H9 (cell line): ENCODE measurements around the gene EHBP1. TPM values are rescaled to one million over a fixed set of nuclear protein-coding genes. Genes with fewer than 3 reads are reported as not detected.

ENCODE experiments used
- DNase-seq: peaks from one replicate; pipeline ENCODE4 v3.0.0-alpha.2; 2017
- H2AFZ ChIP-seq: one replicate; pipeline ENCODE4 v1.6.1; 2013; ENCODE audit warnings: mild to moderate bottlenecking, low read length, control low read depth, moderate library complexity
- H2AK5ac ChIP-seq: 2 replicates; pipeline ENCODE4 v1.6.1; 2013; ENCODE audit warnings: low read length, control low read depth, mixed read lengths; ENCODE audit not compliant: insufficient read length
- H2BK120ac ChIP-seq: one replicate; pipeline ENCODE4 v1.6.1; 2013; ENCODE audit warnings: low read depth, mild to moderate bottlenecking, low read length, control low read depth, inconsistent platforms; ENCODE audit not compliant: poor library complexity, severe bottlenecking
- H2BK12ac ChIP-seq: 2 replicates; pipeline ENCODE4 v1.6.1; 2013; ENCODE audit warnings: low read length, control low read depth, mixed read lengths, low read depth; ENCODE audit not compliant: insufficient read length
- H2BK15ac ChIP-seq: 2 replicates; pipeline ENCODE4 v1.6.1; 2013; ENCODE audit warnings: low read depth, low read length, control low read depth
- H2BK20ac ChIP-seq: one replicate; pipeline ENCODE4 v1.6.1; 2013; ENCODE audit warnings: low read depth, mild to moderate bottlenecking, low read length, control low read depth, inconsistent platforms; ENCODE audit not compliant: poor library complexity, severe bottlenecking
- H2BK5ac ChIP-seq: 2 replicates; pipeline ENCODE4 v1.6.1; 2013; ENCODE audit warnings: low read length, control low read depth, mixed read lengths; ENCODE audit not compliant: insufficient read length
- H3K14ac ChIP-seq: 2 replicates; pipeline ENCODE4 v1.6.1; 2013; ENCODE audit warnings: low read length, control low read depth; ENCODE audit not compliant: insufficient read depth
- H3K18ac ChIP-seq: 2 replicates; pipeline ENCODE4 v1.6.1; 2013; ENCODE audit warnings: low read depth, mild to moderate bottlenecking, mixed read lengths, low read length, control low read depth; ENCODE audit not compliant: insufficient read length
- H3K23ac ChIP-seq: 2 replicates; pipeline ENCODE4 v1.6.1; 2013; ENCODE audit warnings: low read length, control low read depth, mixed read lengths, low read depth; ENCODE audit not compliant: insufficient read length
- H3K23me2 ChIP-seq: 2 replicates; pipeline ENCODE4 v1.6.1; 2013; ENCODE audit warnings: low read depth, mild to moderate bottlenecking, mixed read lengths, low read length, control low read depth; ENCODE audit not compliant: insufficient read length, poor library complexity, severe bottlenecking
- H3K27ac ChIP-seq: 2 replicates; pipeline ENCODE4 v1.5.1; 2013; ENCODE audit warnings: low read length, control low read depth, mixed read lengths, low read depth; ENCODE audit not compliant: insufficient read length
- H3K27me3 ChIP-seq: 2 replicates; pipeline ENCODE4 v1.6.1; 2013; ENCODE audit warnings: low read length, control low read depth, inconsistent platforms; ENCODE audit not compliant: insufficient read depth
- H3K4ac ChIP-seq: 2 replicates; pipeline ENCODE4 v1.6.1; 2013; ENCODE audit warnings: low read depth, mild to moderate bottlenecking, control low read depth, inconsistent platforms, low read length, moderate library complexity
- H3K4me1 ChIP-seq: 2 replicates; pipeline ENCODE4 v1.6.1; 2013; ENCODE audit warnings: low read length, control low read depth, inconsistent platforms; ENCODE audit not compliant: insufficient read depth
- H3K4me2 ChIP-seq: 2 replicates; pipeline ENCODE4 v1.6.1; 2013; ENCODE audit warnings: low read length, control low read depth, mixed read lengths; ENCODE audit not compliant: insufficient read length, insufficient read depth
- H3K56ac ChIP-seq: 2 replicates; pipeline ENCODE4 v1.6.1; 2013; ENCODE audit warnings: low read depth, mild to moderate bottlenecking, mixed read lengths, low read length, control low read depth; ENCODE audit not compliant: insufficient read length
- H3K79me1 ChIP-seq: 2 replicates; pipeline ENCODE4 v1.6.1; 2013; ENCODE audit warnings: low read depth, mild to moderate bottlenecking, moderate library complexity, low read length, control low read depth, inconsistent platforms; ENCODE audit not compliant: insufficient read depth, poor library complexity, severe bottlenecking
- H3K79me2 ChIP-seq: 2 replicates; pipeline ENCODE4 v1.6.1; 2013; ENCODE audit warnings: low read length, control low read depth, inconsistent platforms; ENCODE audit not compliant: insufficient read depth
- H3K9ac ChIP-seq: 2 replicates; pipeline ENCODE4 v1.6.1; 2013; ENCODE audit warnings: low read length, control low read depth, mixed read lengths; ENCODE audit not compliant: insufficient read length; ENCODE audit errors: extremely low read depth
- H3K9me3 ChIP-seq: one replicate; pipeline ENCODE4 v1.6.1; 2013; ENCODE audit warnings: low read depth, low read length, inconsistent platforms; ENCODE audit not compliant: control insufficient read depth
- H3T11ph ChIP-seq: one replicate; pipeline ENCODE4 v1.6.1; 2013; ENCODE audit warnings: mild to moderate bottlenecking, low read length, control low read depth, inconsistent platforms
- H4K20me1 ChIP-seq: one replicate; pipeline ENCODE4 v1.6.1; 2013; ENCODE audit not compliant: control insufficient read depth, insufficient read length, insufficient read depth
- H4K5ac ChIP-seq: 2 replicates; pipeline ENCODE4 v1.6.1; 2013; ENCODE audit warnings: low read depth, mild to moderate bottlenecking, mixed read lengths, low read length, control low read depth; ENCODE audit not compliant: insufficient read length
- H4K8ac ChIP-seq: replicated peaks from 2 replicates; pipeline ENCODE4 v1.6.1; 2013; ENCODE audit warnings: low read length, control low read depth, mixed read lengths, low read depth; ENCODE audit not compliant: insufficient read length
- H4K91ac ChIP-seq: 2 replicates; pipeline ENCODE4 v1.6.1; 2013; ENCODE audit warnings: low read depth, mild to moderate bottlenecking, moderate library complexity, mixed read lengths, low read length, control low read depth; ENCODE audit not compliant: insufficient read length
- H3K27ac Mint-ChIP-seq, 3 experiments: 2 replicates in 2 of 3; 3 replicates in 1 of 3; pipeline ENCODE4 v1.8.0; 2020 to 2021; ENCODE audit warnings: mixed read lengths in 3 of 3, mild to moderate bottlenecking in 1 of 3, moderate library complexity in 1 of 3
- H3K27me3 Mint-ChIP-seq: 2 replicates; pipeline ENCODE4 v1.8.0; 2021; ENCODE audit warnings: low read depth, mild to moderate bottlenecking, moderate library complexity, mixed read lengths
- H3K36me3 Mint-ChIP-seq, 3 experiments: 2 replicates in 2 of 3; 3 replicates in 1 of 3; pipeline ENCODE4 v1.8.0; 2020 to 2021; ENCODE audit warnings: low read depth in 3 of 3, mixed read lengths in 3 of 3; ENCODE audit not compliant: insufficient read depth in 1 of 3
- H3K4me1 Mint-ChIP-seq, 2 experiments: 2 replicates each; pipeline ENCODE4 v1.8.0; 2020; ENCODE audit warnings: mixed read lengths in 2 of 2
- H3K4me3 Mint-ChIP-seq, 2 experiments: 2 replicates in 1 of 2; 3 replicates in 1 of 2; pipeline ENCODE4 v1.8.0; 2020 to 2021; ENCODE audit warnings: mild to moderate bottlenecking in 2 of 2, mixed read lengths in 2 of 2, moderate library complexity in 1 of 2
- H3K9me3 Mint-ChIP-seq, 2 experiments: 2 replicates in 1 of 2; 3 replicates in 1 of 2; pipeline ENCODE4 v1.8.0; 2020; ENCODE audit warnings: mild to moderate bottlenecking in 2 of 2, mixed read lengths in 2 of 2, moderate library complexity in 1 of 2
- WGBS: extraction: QIAGEN DNeasy Blood & Tissue Kit; methylation state at CpG from one replicate; pipeline ENCODE4 v1.1.7; 2013; ENCODE audit warnings: missing lambda C conversion rate, low lambda C conversion rate, mixed read lengths; ENCODE audit not compliant: insufficient read length; ENCODE audit errors: extremely low coverage; 5-methylcytosine and 5-hydroxymethylcytosine counted together
- total RNA-seq: library from RNA; stranded (reverse); gene quantifications from 2 replicates; pipeline ENCODE4 v1.2.1, GENCODE V29; 2021
- TF ChIP-seq, protein P1 (sequence below): fragments of 200-600 bp; sonication (generic); conservative IDR thresholded peaks from 3 replicates; pipeline ENCODE4 v1.8.0; 2021; ENCODE audit warnings: antibody characterized with exemption, mild to moderate bottlenecking

The EHBP1 gene
- total RNA-seq, 1 experiment from 2014 or later: 35.6 TPM

GRCh38 chr2:62792408-62792807 is 86.9 kb downstream of the EHBP1 start:
- no peak overlapping the region for H3K4me2 ChIP-seq
- H3K18ac ChIP-seq: no peak overlapping the region
- no peak overlapping the region for H3K27ac Mint-ChIP-seq
- H3T11ph ChIP-seq: no peak overlapping the region
- no peak overlapping the region for H3K23ac ChIP-seq
- H3K4me3 Mint-ChIP-seq: no peak overlapping the region
- no peak overlapping the region for H3K56ac ChIP-seq
- H3K79me1 ChIP-seq: no peaks in the 10 kb centered on the region
- no peaks in the 10 kb centered on the region for H3K4me1 ChIP-seq
- no peak overlapping the region for H2BK20ac ChIP-seq
- no peaks in the 10 kb centered on the region for H3K36me3 Mint-ChIP-seq
- no peaks in the 10 kb centered on the region for H3K27me3 ChIP-seq
- no peaks in the 10 kb centered on the region for H3K27me3 Mint-ChIP-seq
- TF ChIP-seq, protein P1, sequence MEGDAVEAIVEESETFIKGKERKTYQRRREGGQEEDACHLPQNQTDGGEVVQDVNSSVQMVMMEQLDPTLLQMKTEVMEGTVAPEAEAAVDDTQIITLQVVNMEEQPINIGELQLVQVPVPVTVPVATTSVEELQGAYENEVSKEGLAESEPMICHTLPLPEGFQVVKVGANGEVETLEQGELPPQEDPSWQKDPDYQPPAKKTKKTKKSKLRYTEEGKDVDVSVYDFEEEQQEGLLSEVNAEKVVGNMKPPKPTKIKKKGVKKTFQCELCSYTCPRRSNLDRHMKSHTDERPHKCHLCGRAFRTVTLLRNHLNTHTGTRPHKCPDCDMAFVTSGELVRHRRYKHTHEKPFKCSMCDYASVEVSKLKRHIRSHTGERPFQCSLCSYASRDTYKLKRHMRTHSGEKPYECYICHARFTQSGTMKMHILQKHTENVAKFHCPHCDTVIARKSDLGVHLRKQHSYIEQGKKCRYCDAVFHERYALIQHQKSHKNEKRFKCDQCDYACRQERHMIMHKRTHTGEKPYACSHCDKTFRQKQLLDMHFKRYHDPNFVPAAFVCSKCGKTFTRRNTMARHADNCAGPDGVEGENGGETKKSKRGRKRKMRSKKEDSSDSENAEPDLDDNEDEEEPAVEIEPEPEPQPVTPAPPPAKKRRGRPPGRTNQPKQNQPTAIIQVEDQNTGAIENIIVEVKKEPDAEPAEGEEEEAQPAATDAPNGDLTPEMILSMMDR: no peak
- H3K79me2 ChIP-seq: 0 out of 2 replicates have a peak, but pooled peaks cover 2% of the 10 kb centered on the region
- no peaks in the 10 kb centered on the region for H3K9me3 ChIP-seq
- no peak overlapping the region for H3K14ac ChIP-seq
- no peak for DNase-seq
- WGBS: no CpG with 5 or more reads among the region's 2 CpGs
- H4K91ac ChIP-seq: no peak overlapping the region
- H3K9ac ChIP-seq: no peak overlapping the region
- no peak overlapping the region for H2AK5ac ChIP-seq
- no peak overlapping the region for H2AFZ ChIP-seq
- H2BK12ac ChIP-seq: no peak overlapping the region
- no peaks in the 10 kb centered on the region for H4K20me1 ChIP-seq
- no peaks in the 10 kb centered on the region for H3K4me1 Mint-ChIP-seq
- no peak overlapping the region for H3K27ac ChIP-seq
- H2BK15ac ChIP-seq: no peak overlapping the region
- no peak overlapping the region for H3K4ac ChIP-seq
- no peak overlapping the region for H2BK120ac ChIP-seq
- H4K8ac ChIP-seq: no peak overlapping the region
- H2BK5ac ChIP-seq: no peak overlapping the region
- H4K5ac ChIP-seq: no peak overlapping the region
- H3K23me2 ChIP-seq: no peaks in the 10 kb centered on the region
- no peaks in the 10 kb centered on the region for H3K9me3 Mint-ChIP-seq
